Measurements from ENCODE around the gene SLC6A9.

SLC6A9 gene

DNA sequence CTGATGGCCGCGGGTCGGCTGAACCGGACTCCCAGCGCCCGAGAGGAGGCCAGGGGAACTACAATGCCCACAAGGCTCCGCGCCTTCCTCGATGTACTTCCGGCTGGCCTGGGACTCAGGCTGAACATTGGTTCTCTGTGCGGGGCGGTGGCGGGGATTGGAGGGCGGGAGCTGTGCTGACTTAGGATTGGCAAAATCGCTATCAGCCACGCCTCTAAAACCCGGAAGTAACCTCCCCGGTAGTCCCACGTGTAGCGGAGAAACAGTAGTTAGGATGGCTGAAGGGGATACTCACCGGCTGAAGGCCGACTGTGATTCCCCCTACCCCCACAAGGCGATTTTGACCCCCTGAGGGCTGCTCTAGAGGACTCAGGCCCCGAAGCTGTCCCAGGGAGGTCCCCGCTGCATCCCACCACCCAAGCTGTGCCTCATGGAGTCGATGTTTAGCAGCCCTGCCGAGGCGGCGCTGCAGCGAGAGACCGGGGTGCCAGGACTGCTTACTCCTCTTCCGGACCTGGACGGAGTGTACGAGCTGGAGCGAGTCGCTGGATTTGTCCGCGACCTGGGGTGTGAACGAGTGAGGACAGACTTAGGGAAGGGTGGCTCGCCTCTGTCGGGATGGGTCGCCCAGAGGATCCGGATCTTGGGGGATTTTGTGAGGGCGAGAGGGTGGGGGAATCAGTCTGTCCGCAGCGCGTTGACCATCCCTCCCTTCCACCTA, 61.4 kb downstream of the SLC6A9 start, which contains the start of gene DPH2:
Gene DPH2, plus strand, starts transcription at position 265 of the 721 bp plus-strand sequence. Its CDS starts 166 bp downstream, at position 431.
- DNase-seq (ENCODE audit: low read depth): peak; percentile 93

DNA sequence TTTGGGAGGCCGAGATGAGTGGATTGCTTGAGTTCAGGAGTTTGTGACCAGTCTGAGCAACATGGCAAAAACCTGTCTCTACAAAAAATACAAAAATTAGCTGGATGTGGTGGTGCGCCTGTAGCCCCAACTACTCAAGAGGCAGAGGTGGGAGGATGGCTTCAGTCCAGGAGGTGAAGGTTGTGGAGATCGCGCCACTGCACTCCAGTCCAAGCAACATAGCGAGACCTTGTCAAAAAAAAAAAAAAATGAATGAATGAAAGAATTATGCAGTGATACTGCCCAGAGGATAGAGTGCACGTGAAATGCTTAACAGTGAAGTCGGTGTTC, 61.9 kb downstream of the SLC6A9 start:
- no peak for DNase-seq (ENCODE audit: low read depth)

DNA sequence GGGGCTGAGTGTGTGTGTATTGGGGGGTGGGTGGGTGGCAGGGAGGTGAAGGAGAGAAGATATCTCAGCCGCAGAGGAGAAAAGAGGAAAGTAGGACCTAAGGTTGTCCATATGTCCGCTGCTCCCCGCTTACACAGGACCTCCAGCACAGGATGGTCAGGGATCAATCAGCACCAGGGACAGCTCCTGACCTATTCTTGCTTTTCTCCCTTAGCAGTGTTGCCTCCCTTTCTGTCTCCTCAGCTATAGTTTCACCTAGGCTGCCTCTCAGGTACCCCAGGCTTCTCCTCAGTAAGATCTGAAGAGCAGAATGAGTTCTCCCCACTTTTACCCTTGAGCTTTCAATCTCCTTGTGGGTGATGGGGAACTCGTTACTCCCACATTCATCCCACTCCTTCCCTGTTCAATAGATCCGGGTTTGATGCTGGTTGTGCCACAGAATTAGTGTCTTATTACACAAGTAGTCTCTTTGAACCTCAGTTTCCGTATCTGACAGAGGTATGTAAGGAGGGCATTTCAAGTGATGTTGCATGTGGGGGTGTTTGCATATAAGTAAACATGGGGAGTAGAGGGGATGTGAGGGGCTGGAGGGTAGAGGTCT, 62.8 kb downstream of the SLC6A9 start:
- no peak for DNase-seq (ENCODE audit: low read depth)

DNA sequence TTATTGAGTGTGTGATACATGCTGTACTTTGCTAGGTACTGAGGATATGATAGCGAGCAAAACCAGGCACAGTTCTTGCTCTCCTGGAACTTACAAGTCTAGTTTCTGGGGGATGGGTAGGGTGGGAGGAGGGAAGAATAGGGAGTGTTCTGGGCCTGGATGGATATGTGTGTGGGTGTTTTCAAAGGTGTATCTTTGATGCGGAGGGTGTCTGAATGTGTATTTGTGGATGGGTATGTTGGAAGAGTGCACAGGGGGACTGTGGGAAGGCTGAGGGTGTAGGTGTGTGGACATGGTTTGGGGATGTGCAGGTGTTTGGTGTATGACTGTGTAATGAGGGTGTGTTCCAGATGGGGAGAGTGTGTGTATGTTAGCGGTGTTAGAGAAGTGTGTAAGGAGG, 65.9 kb downstream of the SLC6A9 start:
- no peak for DNase-seq (ENCODE audit: low read depth)

DNA sequence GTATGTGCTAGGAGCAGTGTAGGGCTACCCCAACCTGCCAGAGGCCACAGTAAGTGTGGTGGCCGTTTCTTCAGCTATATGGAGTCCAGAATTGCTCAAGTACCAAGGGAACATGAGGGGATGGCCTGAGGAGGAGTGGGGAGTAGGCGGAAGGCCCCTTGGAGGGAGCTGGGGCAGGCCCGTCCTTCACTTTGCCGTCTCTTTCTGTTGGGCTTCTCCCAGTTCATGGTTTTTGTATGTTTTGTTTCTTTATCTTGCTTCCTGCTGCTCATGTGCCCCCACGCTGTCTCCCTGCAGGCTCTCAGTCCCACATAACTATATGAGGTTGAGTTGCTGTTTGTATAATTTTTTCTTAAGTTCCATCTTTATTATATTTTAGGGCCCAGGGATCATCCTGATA, 67.4 kb downstream of the SLC6A9 start:
- no peak for DNase-seq (ENCODE audit: low read depth)

DNA sequence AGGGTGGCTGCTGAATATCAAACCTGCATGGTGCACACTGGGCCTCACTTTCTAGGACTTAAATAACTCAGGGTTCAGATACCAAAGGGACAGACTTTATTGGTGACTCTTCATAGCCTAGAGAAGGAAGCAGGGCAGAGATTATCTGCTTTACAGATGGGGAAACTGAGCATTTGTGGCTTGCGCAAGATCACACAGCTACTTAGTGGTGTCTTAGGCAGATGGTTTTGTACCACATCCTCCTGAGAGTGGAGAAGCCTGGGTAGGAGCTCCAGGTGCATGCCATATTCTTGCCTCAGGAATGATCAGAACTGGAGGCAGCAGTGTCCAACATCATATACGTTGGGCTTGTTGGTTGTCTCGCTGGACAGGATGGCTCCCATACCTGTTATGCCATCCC, 68.3 kb downstream of the SLC6A9 start:
- no peak for DNase-seq (ENCODE audit: low read depth)

DNA sequence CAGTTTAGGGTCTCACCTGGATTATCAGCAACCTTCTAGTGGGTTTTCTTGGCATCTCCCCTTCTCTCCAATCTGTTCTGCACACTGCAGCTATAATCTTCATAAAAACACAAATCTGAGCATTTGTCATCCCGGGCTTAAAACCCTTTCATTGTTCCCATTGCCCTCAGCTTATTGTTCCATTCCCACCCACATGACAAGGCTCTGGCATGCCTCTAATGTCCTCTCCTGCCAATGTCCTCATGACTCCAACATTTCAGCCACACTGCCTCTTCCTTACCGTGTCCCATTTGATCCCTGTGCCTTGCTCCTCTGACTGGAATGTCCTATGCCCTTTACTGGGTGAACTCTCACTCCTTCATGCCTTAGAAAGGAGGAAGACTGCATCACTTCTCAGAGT, 68.9 kb downstream of the SLC6A9 start:
- no peak for DNase-seq (ENCODE audit: low read depth)

DNA sequence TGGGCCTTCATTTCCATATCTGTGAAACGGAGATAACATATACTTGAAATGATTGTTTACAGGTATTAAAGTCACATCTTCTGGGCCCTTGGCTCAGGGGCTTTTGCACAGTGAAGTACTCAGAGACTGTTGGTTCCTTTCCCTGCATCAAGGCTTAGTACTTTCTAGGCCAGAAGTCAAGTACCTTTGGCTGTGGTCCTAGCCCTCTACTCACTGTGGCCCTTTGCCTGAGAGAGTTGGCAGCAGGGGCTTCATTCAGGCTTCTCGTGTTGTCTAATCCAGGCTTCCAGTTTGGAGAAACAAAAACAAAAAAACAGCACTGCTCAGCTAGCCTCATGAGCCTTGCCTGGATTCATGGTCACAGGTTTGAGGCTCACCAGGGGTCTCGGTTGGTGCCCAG, 69.6 kb downstream of the SLC6A9 start:
- DNase-seq (ENCODE audit: low read depth): no peak

DNA sequence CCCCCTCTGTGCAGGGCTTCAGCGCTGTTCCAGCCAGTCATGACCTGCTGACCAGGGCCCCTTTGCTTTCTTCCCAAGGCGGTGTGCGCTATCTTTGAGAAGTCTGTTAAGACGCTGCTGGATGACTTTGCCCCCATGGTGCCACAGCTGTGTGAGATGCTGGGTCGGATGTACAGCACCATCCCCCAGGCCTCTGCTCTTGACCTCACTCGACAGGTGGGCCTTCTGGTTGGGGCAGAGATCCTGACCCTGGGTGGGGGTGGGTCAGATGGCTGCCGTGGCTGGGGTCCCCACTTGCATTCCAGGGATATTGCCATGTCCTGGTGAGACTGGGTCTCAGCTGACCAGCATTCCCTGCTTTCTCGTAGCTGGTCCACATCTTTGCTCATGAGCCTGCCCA, 70.5 kb downstream of the SLC6A9 start:
- DNase-seq (ENCODE audit: low read depth): no peak

DNA sequence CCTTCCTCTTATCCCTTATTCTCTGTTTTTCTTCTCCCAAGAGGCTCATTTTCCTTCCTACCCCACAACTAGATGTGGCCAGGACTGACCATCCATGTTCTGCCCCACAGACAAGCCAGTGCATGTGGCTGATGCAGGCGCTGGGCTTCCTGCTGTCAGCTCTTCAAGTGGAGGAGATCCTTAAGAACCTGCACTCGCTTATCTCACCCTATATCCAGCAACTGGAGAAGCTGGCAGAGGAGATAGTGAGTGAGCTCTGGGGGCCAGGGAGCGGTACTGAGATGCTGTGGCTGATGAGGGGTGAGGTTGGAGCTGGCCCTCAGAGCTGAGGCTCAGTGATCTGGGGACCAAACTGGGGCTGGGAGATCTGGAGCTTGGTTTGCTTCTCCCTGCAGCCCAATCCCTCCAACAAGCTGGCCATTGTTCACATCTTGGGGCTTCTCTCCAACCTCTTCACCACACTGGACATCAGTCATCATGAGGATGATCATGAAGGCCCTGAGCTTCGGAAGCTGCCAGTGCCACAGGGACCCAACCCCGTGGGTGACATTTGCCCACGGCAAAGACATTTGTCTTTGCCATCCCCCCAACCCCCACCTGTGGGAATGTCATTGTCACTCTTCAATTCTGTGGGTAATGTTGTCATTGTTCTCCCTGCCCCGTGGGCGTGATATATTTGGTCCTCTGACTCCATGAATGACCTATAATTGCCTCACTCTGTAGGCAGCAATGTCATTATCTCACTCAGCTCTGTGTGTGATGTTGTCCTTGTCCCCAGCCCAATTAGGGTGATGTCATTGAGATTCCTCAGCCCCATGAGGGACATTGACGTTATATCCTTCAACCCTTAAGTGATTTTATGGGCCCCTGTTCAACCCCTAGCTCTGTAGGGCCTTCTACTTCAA, 72.7 kb downstream of the SLC6A9 start:
- DNase-seq (ENCODE audit: low read depth): no peak

DNA sequence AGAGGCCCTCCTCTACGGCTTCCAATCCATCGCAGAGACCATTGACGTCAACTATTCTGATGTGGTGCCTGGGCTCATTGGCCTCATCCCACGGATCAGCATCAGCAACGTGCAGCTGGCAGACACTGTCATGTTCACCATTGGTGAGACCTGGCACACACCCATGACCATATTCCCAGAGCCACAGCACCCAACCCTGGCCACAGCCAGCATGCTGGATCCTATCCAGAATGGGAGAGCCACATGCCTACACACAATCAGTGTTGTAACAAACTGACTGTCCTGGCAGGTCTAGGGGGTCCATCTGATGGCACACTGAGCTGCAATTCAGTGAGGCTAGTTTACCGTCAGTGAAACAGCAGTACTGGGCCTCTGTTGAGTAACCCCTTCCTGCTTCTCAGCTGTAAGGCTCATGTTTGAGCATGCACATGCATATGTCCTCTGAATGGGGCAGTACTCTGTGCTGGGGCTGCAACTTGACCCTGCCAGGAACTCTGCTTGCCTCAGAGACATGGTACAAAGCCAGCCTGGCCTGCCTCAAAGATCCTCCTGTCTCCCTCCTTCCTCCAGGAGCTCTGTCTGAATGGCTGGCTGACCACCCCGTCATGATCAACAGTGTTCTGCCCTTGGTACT, 73.7 kb downstream of the SLC6A9 start:
- no peak for DNase-seq (ENCODE audit: low read depth)

DNA sequence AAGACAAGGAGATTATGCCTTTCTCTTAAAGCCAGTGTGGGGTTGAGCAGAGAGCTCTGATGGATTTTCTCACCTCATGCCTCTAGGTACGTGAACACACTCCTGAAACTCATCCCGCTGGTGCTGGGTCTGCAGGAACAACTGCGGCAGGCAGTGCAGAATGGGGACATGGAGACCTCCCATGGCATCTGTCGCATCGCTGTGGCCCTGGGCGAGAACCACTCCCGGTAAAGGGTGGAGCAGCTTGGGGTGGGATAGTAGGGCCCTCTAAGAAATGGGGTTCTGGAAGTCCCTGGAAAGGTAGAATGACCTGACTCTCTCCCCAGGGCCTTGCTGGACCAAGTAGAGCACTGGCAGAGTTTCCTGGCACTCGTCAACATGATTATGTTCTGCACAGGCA, 75.0 kb downstream of the SLC6A9 start:
- DNase-seq (ENCODE audit: low read depth): no peak

DNA sequence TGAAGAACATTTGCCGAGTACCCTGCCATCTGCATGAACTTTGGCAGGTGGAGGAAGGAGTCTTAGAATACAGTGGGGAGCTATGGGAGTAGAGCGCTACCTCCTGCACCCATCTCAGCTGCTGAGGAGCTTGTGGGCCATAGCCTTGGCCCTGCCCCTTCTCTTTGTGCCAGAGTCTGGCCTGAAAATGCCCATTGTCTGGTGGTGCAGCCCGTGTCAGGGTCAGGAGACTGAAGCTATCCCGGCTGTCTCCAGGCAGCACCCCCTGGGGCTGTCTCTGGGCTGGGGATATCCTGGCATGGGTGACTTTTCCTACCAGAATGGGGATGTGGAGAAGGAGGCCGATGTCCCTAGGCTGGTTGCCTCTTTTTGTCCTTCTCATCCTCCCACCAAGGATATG, 77.2 kb downstream of the SLC6A9 start:
- DNase-seq (ENCODE audit: low read depth): no peak

DNA sequence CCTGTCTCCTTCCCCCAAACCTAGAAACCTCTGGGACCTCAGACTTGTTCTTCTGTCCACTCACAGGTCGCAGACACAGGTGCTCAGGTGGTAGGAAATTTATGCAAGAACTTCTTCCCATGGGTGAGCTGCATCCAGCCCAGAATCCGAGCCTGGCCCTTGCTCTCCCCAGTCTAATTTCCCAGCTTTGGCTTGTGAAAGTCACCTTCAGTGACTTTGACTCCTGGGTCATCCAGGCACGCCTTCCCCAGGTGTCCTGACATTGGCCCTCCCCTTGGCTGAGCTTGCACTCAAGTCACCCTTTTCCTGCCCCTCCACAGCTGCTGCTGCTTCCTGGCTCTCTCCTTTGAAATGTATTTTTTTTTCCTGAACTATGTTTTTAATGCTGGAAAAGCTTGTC, 77.9 kb downstream of the SLC6A9 start:
- DNase-seq (ENCODE audit: low read depth): no peak

DNA sequence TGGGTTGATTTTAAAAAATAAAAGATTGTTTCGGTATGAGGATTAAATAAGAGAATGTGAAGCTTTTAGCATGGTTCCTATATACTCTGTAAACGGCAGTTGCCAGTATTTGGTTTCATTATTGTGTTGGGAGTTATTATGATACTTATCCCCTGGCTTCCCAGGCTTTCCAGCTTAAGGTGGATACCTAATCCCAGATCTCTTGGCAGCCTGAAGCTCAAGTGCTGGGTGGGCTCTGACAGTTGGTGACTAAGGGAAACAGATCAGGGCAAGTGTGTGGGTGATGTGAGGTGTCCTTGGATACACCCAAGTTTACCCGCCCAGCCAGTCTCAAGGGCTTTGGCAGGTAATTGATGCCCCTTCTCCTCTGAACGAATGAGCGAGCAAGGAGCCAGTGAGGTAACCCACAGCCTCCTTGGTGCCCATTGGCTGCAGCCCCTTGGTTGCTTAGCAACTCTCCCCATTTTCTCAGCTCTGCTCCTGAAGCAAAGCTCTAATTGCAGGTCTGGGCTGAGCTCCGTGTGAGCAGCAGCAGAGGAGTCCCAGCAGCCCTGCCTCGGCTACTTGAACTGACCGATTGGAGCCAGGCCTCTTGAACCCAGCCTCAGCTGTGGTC, 78.4 kb downstream of the SLC6A9 start:
- no peak for DNase-seq (ENCODE audit: low read depth)

DNA sequence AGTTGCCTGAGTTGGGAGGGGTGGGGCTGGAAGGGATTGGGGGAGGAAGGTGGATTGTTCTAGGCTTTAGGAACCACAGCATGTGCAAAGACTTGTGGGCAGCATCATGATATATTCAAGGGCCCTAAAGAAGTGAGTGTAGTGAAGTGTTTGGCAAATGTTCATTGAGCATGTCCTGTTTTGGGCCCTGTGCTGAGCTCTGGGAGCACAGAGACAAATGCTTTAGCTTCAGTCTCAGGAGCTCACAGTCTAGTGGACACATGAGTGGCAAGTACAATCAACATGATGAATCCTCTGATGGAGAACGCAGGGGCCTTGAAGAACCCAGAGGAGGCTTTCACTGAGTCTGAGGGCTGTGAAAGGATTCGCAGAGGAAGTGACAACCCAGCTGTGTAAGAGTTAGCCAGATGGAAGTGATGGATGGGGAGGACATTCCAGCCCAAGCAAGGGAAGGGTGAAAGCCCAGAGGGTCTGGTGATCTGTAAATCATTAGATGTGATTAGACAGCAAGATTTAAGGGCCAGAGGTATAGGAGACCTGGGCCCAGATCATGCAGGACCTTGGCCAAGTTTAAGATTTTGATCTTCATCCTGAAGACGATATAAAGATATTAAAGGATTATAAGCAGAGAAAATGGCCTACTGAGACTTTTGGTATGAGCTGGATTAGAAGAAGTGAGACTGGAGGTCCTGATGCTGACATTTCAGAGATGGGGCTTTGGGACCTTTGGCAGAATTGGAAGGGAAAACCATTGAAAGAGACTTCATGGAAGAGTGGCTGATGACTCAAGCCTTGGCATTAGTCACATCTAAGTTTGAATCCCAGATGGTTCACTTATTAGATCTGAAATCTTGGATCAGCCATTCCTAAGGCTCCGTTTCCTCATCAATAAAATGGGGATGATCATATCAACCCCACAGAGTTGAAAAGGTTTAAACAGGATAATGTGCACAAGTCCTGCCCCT, 80.0 kb downstream of the SLC6A9 start:
- no peak for DNase-seq (ENCODE audit: low read depth)

DNA sequence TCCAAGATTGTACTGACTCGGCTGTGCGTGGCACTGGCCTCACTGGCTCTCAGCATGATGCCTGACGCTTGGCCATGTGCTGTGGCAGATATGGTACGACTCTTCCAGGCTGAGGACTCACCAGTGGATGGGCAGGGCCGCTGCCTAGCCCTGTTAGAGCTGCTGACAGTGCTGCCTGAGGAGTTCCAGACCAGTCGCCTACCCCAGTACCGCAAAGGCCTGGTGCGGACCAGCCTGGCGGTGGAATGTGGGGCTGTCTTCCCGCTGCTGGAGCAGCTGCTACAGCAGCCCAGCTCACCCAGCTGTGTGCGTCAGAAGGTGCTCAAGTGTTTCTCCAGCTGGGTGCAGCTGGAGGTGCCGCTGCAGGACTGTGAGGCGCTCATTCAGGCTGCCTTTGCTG, 81.6 kb downstream of the SLC6A9 start:
- no peak for DNase-seq (ENCODE audit: low read depth)

DNA sequence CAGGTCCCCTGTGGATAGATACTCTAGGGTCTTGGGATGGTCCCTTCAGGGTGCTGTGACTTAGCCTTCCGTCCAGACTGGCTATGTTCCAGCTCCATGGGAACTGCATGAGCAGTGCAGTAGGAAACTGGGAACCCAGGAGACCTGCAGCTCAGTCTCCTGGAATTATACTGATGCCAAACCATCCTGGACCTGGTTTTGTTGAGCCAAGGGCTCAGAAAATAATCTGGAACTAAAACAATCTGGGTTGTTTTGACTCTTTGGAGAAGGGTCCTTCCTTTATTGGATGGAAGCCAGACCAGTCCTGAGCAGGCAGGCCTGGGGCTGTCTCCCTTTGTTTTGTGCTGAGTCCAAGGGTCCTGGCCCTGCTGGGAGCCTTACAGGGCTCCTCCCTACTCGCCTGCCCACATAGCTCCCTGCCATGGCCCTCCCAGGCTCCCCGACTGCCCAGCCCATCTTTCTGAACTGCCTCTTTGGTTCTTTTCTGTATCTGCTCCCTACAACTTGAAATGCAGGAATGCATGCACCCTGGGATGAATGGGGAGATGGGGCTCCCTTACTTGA, 83.3 kb downstream of the SLC6A9 start:
- no peak for DNase-seq (ENCODE audit: low read depth)

DNA sequence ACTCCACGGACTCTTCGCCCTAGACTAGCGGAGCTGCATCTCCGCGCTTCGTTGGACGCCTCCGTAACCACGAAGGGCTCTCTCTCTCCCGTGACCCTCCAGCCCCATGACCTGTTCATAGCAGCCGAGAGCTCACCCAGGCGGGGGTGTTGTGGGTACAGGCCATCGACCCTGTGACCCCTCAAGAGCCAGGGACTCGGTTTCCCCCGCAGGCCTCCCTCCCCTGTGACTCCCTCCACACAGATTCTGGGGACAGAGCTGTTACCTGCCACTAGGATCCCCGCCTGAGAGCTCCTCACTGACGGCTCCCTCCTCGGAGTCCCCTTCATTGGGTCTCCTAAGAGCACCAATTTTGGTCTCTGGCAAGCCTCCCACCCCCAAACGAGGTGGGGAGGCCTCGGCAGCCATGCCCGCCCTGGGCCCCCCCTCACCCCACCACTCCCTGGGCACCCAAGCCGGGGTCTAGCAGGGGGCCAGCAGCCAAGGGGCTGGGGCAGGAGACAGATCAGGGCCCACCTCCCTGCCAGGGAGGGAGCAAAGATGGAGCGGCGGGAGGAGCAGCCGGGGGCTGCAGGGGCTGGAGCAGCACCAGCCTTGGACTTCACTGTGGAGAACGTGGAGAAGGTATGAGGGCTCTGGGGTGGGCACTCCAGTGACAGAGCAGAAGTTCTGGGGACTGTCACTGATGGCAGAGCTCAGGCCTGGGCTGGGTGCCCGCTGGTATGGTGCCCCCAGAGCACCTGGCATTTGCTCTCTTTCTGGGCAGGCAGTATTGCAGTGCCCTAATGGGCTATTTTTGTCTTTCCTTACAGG, 84.0 kb downstream of the SLC6A9 start:
- no peak for DNase-seq (ENCODE audit: low read depth)
